Thyroid gland (tissue), 4 donors: Measurements from ENCODE around the gene FBXO17. TPM values are rescaled to one million over a fixed set of nuclear protein-coding genes. Genes with fewer than 3 reads are reported as not detected.
A peak's percentile ranks its signal among the peaks of the same experiment; 100 is the strongest.
"Not testable (repeated sequence)": the region's sequence is repeated elsewhere in the genome, so short reads cannot be mapped to it uniquely, and the experiment has no call there.

Experiments used
- DNase-seq, 2 donors: peaks; one replicate each; pipeline ENCODE4 v3.0.0-alpha.2; 2019
- H3K27ac ChIP-seq, 3 donors: fragments of 200-600 bp; sonication (generic); 1 replicate in 2 of 3; 2 replicates in 1 of 3; pipeline ENCODE4 v1.5.1; 2016 to 2019; ENCODE audit warnings: mild to moderate bottlenecking in 1 of 3, moderate library complexity in 1 of 3
- H3K27me3 ChIP-seq: fragments of 200-600 bp; sonication (generic); one replicate; pipeline ENCODE4 v1.5.1; 2019
- H3K36me3 ChIP-seq, 2 donors: fragments of 200-600 bp; sonication (generic); one replicate each; pipeline ENCODE4 v1.5.1; 2016 to 2019
- H3K4me1 ChIP-seq, 2 donors: fragments of 200-600 bp; sonication (generic); one replicate each; pipeline ENCODE4 v1.5.1; 2017 to 2019
- H3K4me3 ChIP-seq, 3 donors: fragments of 200-600 bp; sonication (generic); replicated peaks in 1 of 3; 1 replicate in 2 of 3; 2 replicates in 1 of 3; pipeline ENCODE4 v1.5.1; 2016; ENCODE audit warnings: mild to moderate bottlenecking in 1 of 3
- H3K9me3 ChIP-seq: fragments of 200-600 bp; sonication (generic); one replicate; pipeline ENCODE4 v1.5.1; 2017
- CTCF ChIP-seq, 6 experiments: fragments of 200-600 bp in 3 of 6; fragments of 450-650 bp in 3 of 6; sonication (generic) in 3 of 6; IDR thresholded peaks; one replicate each; pipeline ENCODE4 v1.5.1; 2016 to 2019; ENCODE audit warnings: antibody characterized with exemption in 6 of 6, mild to moderate bottlenecking in 2 of 6, inconsistent platforms in 1 of 6, moderate library complexity in 1 of 6
- POLR2A ChIP-seq, 2 donors: fragments of 450-650 bp; IDR thresholded peaks; one replicate each; pipeline ENCODE4 v1.6.1; 2017; ENCODE audit warnings: antibody characterized with exemption in 2 of 2, mild to moderate bottlenecking in 2 of 2, moderate library complexity in 1 of 2
- WGBS, 2 donors: methylation state at CpG; one replicate each; pipeline ENCODE4 v1.1.5; 2017; 5-methylcytosine and 5-hydroxymethylcytosine counted together
- intact Hi-C: fragments of 100-400 bp; cut with DNase I; formaldehyde crosslinking; loops from one replicate; pipeline ENCODE4 v1.15.1; 2023
- total RNA-seq, 4 donors: library from RNA; depleted of rRNA; stranded (reverse); fragments of >200 nt; gene quantifications; one replicate each; pipeline ENCODE4 v1.2.3, GENCODE V29; 2016

The FBXO17 gene
- total RNA-seq, 4 donors from 2014 or later = 4.3 to 18.0 (median 8.1) TPM

GRCh38 chr19:38990949-38991697, 15.6 kb upstream of the FBXO17 start:
- Histone ChIP-seq H3K27me3 (no peaks in the 10 kb centered on the region), H3K9me3 (no peaks in the 10 kb centered on the region), H3K4me3 (no peak overlapping the region), H3K36me3 (no peaks in the 10 kb centered on the region), H3K4me1 (no peaks in the 10 kb centered on the region), H3K27ac (no peak overlapping the region)
- 71 to 78% methylated on average over 12 to 13 of the region's 13 CpGs for WGBS, 2 donors
- intact Hi-C loops = no loop called here
- TF ChIP-seq CTCF (IDR thresholded peaks at IDR 0.05) = no peak
- no peak for TF ChIP-seq POLR2A (IDR thresholded peaks at IDR 0.05)
- DNase-seq = peak in 1 of 2 donors; percentile 2

GRCh38 chr19:38989614-38990013, 14.1 kb upstream of the FBXO17 start:
- H3K27me3 ChIP-seq, intact Hi-C loops, H3K27ac ChIP-seq, H3K9me3 ChIP-seq, H3K4me1 ChIP-seq, H3K4me3 ChIP-seq, DNase-seq, H3K36me3 ChIP-seq: not testable (repeated sequence)
- WGBS, 2 donors = 89 to 93% methylated on average over 1 of the region's 1 CpG

DNA sequence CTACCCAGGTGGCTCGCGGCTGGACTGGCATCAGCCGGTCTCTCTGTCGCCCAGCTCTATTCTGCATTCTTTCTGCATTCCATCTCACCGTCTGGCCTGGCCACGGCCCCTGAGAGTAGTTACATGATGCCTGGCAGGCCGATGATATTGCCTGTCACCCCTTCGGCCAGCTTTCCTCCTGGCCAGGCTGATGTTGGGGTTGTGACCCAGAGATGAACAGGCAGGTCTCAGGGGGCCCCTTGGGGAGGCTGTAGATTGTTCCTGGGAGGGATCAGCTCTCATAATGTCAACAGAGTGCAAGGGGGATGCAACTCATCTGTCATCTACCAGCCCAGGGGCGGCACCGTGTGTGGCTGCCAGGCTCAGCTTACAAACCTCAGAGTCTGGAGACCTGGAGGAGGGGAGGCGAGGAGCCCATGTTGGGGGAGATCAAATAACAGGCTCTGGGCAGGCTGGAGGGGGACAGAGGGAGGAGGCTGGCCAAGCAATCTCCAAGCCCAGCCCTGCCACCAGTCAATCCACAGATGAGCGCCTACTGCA, 13.6 kb upstream of the FBXO17 start:
- no peak overlapping the region for H3K27ac ChIP-seq
- no peaks in the 10 kb centered on the region for H3K4me1 ChIP-seq
- intact Hi-C loops = no loop called here
- no peak overlapping the region for H3K4me3 ChIP-seq
- TF ChIP-seq CTCF (IDR thresholded peaks at IDR 0.05) (no peak), POLR2A (IDR thresholded peaks at IDR 0.05) (no peak)
- DNase-seq = peak in 1 of 2 donors; percentile 15
- H3K27me3 ChIP-seq = no peaks in the 10 kb centered on the region
- H3K36me3 ChIP-seq = no peaks in the 10 kb centered on the region
- no peaks in the 10 kb centered on the region for H3K9me3 ChIP-seq
- 17 to 18% methylated on average over 12 of the region's 12 CpGs for WGBS, 2 donors

- H3K27ac ChIP-seq, H3K4me1 ChIP-seq, DNase-seq, H3K9me3 ChIP-seq, H3K36me3 ChIP-seq, H3K27me3 ChIP-seq, H3K4me3 ChIP-seq, intact Hi-C loops: not testable (repeated sequence)
- WGBS, 2 donors = 73 to 77% methylated on average over 4 of the region's 4 CpGs
Observed at GRCh38 chr19:38988627-38989026, 13.1 kb upstream of the FBXO17 start.

DNA sequence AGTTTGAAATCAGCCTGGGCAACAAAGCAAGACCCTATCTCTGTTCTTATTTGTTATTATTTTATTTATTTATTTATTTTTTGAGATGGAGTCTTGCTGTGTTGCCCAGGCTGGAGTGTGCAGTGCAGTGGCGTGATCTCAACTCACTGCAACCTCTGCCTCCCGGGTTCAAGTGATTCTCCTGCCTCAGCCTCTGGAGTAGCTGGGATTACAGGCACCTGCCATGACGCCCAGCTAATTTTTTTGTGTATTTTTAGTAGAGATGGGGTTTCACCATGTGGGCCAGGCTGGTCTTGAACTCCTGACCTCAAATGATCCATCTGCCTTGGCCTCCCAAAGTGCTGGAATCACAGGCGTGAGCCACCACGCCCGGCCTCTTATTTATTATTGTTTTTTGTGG, 12.2 kb upstream of the FBXO17 start:
- intact Hi-C loops, H3K4me1 ChIP-seq, H3K36me3 ChIP-seq, H3K4me3 ChIP-seq, H3K27me3 ChIP-seq, DNase-seq, H3K27ac ChIP-seq, H3K9me3 ChIP-seq: not testable (repeated sequence)
- WGBS, 2 donors = 92 to 94% methylated on average over 6 of the region's 6 CpGs

DNA sequence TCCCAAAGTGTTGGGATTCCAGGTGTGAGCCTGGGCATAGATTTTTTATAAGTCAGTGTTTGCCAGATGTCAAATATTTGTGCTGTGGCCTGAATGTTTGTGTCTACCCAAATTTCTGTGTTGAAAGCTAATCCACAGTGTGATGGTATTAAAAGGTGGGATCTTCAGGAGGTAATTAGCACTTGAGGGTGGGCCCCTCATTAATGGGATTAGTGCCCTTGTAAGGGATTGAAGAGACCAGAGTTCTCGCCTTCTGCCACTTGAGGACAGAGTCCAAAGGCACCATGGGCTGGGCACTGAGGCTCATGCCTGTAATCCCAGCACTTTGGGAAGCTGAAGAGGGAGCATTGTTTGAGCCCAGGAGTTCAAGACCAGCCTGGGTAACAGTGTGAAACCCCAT, 9.7 kb upstream of the FBXO17 start:
- Histone ChIP-seq H3K4me1 (no peaks in the 10 kb centered on the region), H3K36me3 (no peaks in the 10 kb centered on the region), H3K4me3 (no peak overlapping the region), H3K27me3 (no peaks in the 10 kb centered on the region), H3K9me3 (no peaks in the 10 kb centered on the region), H3K27ac (no peak overlapping the region)
- no peak for DNase-seq
- intact Hi-C loops = no loop called here
- TF ChIP-seq CTCF (IDR thresholded peaks at IDR 0.05) = no peak
- no peak for TF ChIP-seq POLR2A (IDR thresholded peaks at IDR 0.05)
- WGBS, 2 donors = 82 to 89% methylated on average over 1 of the region's 1 CpG
